DOHH2 (cell line): ENCODE results near the gene MRPS2.
"Not testable (repeated sequence)": the region's sequence is repeated elsewhere in the genome, so short reads cannot be mapped to it uniquely, and the experiment has no call there.

Source experiments
- EZH2phosphoT487 ChIP-seq: fragments of 200-600 bp; sonication (generic); IDR thresholded peaks from 2 replicates; pipeline ENCODE4 v1.6.1; 2017; ENCODE audit warnings: borderline replicate concordance, mild to moderate bottlenecking, antibody characterized with exemption, low read length, moderate library complexity, mixed read lengths
- TF ChIP-seq, protein P1 (sequence below): fragments of 200-600 bp; sonication (generic); IDR thresholded peaks from one replicate; pipeline ENCODE4 v1.5.1; 2014; ENCODE audit warnings: antibody characterized with exemption, mild to moderate bottlenecking, low read depth, low read length; ENCODE audit not compliant: poor library complexity, severe bottlenecking

DNA sequence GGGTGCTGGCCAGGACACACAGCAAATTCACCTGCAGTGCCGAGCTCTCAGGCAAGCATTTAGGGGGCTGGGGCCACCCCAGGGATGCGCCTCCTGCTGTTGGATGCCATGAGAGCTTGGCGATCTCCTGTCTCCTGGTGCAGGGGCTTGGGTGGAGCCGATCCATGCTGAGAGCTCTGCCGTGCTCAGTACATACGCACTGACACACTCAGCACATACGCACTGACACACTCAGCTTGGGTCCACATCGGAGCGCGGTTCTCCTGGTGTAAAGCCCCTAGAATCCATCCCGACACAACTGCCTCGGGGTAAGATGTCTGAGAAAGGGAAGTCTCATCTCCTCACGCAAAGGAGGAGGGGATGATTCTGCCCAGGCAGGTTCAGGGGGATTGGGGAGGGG is 35.1 kb downstream of the MRPS2 start:
- TF ChIP-seq EZH2phosphoT487 = not testable (repeated sequence)
- TF ChIP-seq, protein P1, sequence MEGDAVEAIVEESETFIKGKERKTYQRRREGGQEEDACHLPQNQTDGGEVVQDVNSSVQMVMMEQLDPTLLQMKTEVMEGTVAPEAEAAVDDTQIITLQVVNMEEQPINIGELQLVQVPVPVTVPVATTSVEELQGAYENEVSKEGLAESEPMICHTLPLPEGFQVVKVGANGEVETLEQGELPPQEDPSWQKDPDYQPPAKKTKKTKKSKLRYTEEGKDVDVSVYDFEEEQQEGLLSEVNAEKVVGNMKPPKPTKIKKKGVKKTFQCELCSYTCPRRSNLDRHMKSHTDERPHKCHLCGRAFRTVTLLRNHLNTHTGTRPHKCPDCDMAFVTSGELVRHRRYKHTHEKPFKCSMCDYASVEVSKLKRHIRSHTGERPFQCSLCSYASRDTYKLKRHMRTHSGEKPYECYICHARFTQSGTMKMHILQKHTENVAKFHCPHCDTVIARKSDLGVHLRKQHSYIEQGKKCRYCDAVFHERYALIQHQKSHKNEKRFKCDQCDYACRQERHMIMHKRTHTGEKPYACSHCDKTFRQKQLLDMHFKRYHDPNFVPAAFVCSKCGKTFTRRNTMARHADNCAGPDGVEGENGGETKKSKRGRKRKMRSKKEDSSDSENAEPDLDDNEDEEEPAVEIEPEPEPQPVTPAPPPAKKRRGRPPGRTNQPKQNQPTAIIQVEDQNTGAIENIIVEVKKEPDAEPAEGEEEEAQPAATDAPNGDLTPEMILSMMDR = not testable (repeated sequence)
